K562 (cell line): ENCODE measurements around the gene TRERF1. TPM values are rescaled to one million over a fixed set of nuclear protein-coding genes. Genes with fewer than 3 reads are reported as not detected.
A peak's percentile ranks its signal among the peaks of the same experiment; 100 is the strongest.

Experiments used
- ARID1B ChIP-seq: fragments of 450-650 bp; IDR thresholded peaks from 2 replicates; pipeline ENCODE4 v1.6.1; 2016; ENCODE audit warnings: antibody characterized with exemption, mild to moderate bottlenecking, inconsistent platforms
- ETV6 ChIP-seq, 3 experiments: fragments of 150-350 bp in 1 of 3; sonication (generic) in 1 of 3; formaldehyde crosslinking in 1 of 3; IDR thresholded peaks; 2 replicates each; pipeline versions ENCODE4 v1.6.1 to v1.8.0; 2014 to 2022; ENCODE audit warnings: borderline replicate concordance in 2 of 3, low read depth in 2 of 3, antibody characterized with exemption in 1 of 3, low read length in 1 of 3, mild to moderate bottlenecking in 1 of 3, missing genetic modification reagents in 1 of 3
- GATAD2A ChIP-seq: fragments of 450-650 bp; IDR thresholded peaks from 2 replicates; pipeline ENCODE4 v1.6.1; 2017
- KLF16 ChIP-seq: IDR thresholded peaks from 2 replicates; pipeline ENCODE4 v1.6.1; 2016; ENCODE audit warnings: antibody characterized with exemption
- MCM3 ChIP-seq: fragments of 450-650 bp; IDR thresholded peaks from 2 replicates; pipeline ENCODE4 v1.6.1; 2016
- MLX ChIP-seq, 2 experiments: fragments of 450-650 bp in 1 of 2; sonication (generic) in 1 of 2; formaldehyde crosslinking; conservative IDR thresholded peaks; 2 replicates each; pipeline versions ENCODE4 v1.4.0 to v1.8.1; 2020 to 2022; ENCODE audit warnings: mild to moderate bottlenecking in 1 of 2, missing genetic modification reagents in 1 of 2
- MYC ChIP-seq, 2 experiments: fragments of 250-450 bp in 1 of 2; sonication (Bioruptor Pico) in 1 of 2; IDR thresholded peaks; 2 replicates each; pipeline versions ENCODE4 v1.5.1 to v1.6.1; 2012 to 2021; ENCODE audit warnings: low read depth in 2 of 2, borderline replicate concordance in 1 of 2, improper control_type of control experiment in 1 of 2, low read length in 1 of 2, mild to moderate bottlenecking in 1 of 2, moderate library complexity in 1 of 2
- PCBP2 ChIP-seq: fragments of 200-400 bp; formaldehyde crosslinking; IDR thresholded peaks from 2 replicates; pipeline ENCODE4 v1.6.1; 2018; ENCODE audit warnings: low read length, low read depth, mild to moderate bottlenecking, moderate library complexity; ENCODE audit not compliant: poor library complexity, severe bottlenecking
- POLR2A ChIP-seq: fragments of 450-650 bp; conservative IDR thresholded peaks from 2 replicates; pipeline ENCODE4 v1.6.1; 2016
- RFX1 ChIP-seq: fragments of 450-650 bp; IDR thresholded peaks from 2 replicates; pipeline ENCODE4 v1.6.1; 2016; ENCODE audit warnings: mild to moderate bottlenecking, moderate library complexity
- RHOXF2B ChIP-seq: fragments of 250-450 bp; sonication (Bioruptor Pico); conservative IDR thresholded peaks from 2 replicates; pipeline ENCODE4 v1.5.1; 2021
- RNF219 ChIP-seq: fragments of 250-450 bp; sonication (Bioruptor Pico); IDR thresholded peaks from 2 replicates; pipeline ENCODE4 v1.5.0; 2022; ENCODE audit warnings: mild to moderate bottlenecking
- U2AF2 ChIP-seq: fragments of 200-400 bp; formaldehyde crosslinking; optimal IDR thresholded peaks from 2 replicates; pipeline ENCODE3; 2017; ENCODE audit warnings: low read depth, mild to moderate bottlenecking, low read length
- USF2 ChIP-seq: sonication (generic); formaldehyde crosslinking; IDR thresholded peaks from 2 replicates; pipeline ENCODE4 v1.5.0; 2020; ENCODE audit warnings: missing genetic modification reagents
- VEZF1 ChIP-seq: fragments of 200-800 bp; sonication (Bioruptor generic); IDR thresholded peaks from 2 replicates; pipeline ENCODE4 v1.6.1; 2017; ENCODE audit warnings: missing genetic modification characterization, missing compliant biosample characterization
- ZBTB17 ChIP-seq: fragments of 450-650 bp; formaldehyde crosslinking; IDR thresholded peaks from 2 replicates; pipeline ENCODE4 v1.4.0; 2020; ENCODE audit warnings: mild to moderate bottlenecking
- ZKSCAN8 ChIP-seq: fragments of 200-800 bp; sonication (Bioruptor generic); IDR thresholded peaks from 2 replicates; pipeline ENCODE4 v1.6.1; 2016; ENCODE audit warnings: missing genetic modification characterization, missing compliant biosample characterization
- ZNF212 ChIP-seq: fragments of 450-650 bp; formaldehyde crosslinking; IDR thresholded peaks from 2 replicates; pipeline ENCODE4 v1.4.0; 2020; ENCODE audit warnings: mild to moderate bottlenecking
- polyA plus RNA-seq, 8 experiments: library from polyadenylated mRNA; depleted of rRNA in 4 of 8; stranded (reverse) in 5 of 8; unstranded in 3 of 8; fragments of >200 nt; fragmentation: Nextera tagmentation in 2 of 8; fragmentation: Illumina TruSeq in 1 of 8; extraction: Ambion mirVana in 2 of 8; extraction: Trizol in 1 of 8; gene quantifications; 2 replicates each; pipeline versions ENCODE4 v1.2.1 to v1.2.3, GENCODE V29; 2011 to 2014; ENCODE audit warnings: inconsistent platforms in 1 of 8, missing spikeins in 1 of 8
- total RNA-seq, 7 experiments: library from RNA; depleted of rRNA in 6 of 7; stranded (reverse); fragments of >200 nt in 6 of 7; fragmentation: Illumina TruSeq in 2 of 7; extraction: Trizol in 2 of 7; gene quantifications; 2 replicates each; pipeline versions ENCODE4 v1.2.1 to v1.2.3, GENCODE V29; 2011 to 2021; ENCODE audit warnings: low replicate concordance in 1 of 7
- TF ChIP-seq, protein P1 (sequence below): fragments of 450-650 bp; IDR thresholded peaks from 2 replicates; pipeline ENCODE4 v1.6.1; 2017; ENCODE audit warnings: antibody characterized with exemption, mild to moderate bottlenecking

Gene TRERF1
- total and polyA plus RNA-seq, 9 of the 15 experiments (the other 6 are each of a cell fraction or from before 2014, with no cell fraction given) = 0.04 to 0.20 (median 0.07) TPM; not detected in 3

DNA sequence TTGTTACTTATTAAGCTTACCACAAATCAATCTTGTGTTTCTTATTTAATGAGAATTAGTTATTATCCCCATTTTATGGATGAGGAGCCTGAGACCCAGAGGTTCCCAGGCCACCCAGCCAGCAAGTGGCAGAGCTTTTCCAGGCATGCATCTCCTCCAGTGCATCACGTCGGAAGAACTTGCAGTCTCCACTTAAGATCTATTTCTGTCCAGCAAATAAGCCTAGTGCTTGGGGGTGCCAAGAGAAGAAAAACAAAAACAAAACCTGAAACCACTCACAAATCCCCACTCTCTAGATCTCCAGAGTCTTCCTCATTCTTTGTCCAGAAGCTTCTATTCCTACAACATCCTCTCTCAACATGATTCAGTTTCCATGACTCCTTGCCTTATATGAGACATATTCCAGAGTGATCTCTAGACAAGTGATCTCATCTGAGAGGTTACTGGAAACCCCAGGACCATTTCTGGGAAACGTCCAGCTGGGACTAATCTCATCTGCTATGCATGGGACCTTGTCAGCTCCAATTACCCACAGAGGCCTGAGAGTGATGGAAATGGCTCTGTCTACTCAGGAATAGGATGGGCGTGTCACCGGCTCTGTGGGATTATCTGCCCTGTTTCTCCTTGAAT lies 261.1 kb downstream of the TRERF1 start (continued):
- no peak for TF ChIP-seq USF2 (CRISPR knock-in tag)
- TF ChIP-seq GATAD2A = no peak
- no peak for TF ChIP-seq RHOXF2B (CRISPR knock-in tag)
- peak; percentile 65 for TF ChIP-seq ARID1B
- no peak for TF ChIP-seq POLR2A
- no peak for TF ChIP-seq U2AF2
- peak; percentile 37 for TF ChIP-seq RFX1
- no peak for TF ChIP-seq RNF219
- TF ChIP-seq ZNF212 = no peak
- TF ChIP-seq VEZF1 (CRISPR knock-in tag) = no peak
- no peak for TF ChIP-seq MYC (IDR thresholded peaks at IDR 0.05; ENCODE audit: low read depth, low read length)
- TF ChIP-seq MYC (CRISPR knock-in tag; IDR thresholded peaks at IDR 0.05; ENCODE audit: borderline replicate concordance, low read depth) = no peak
- no peak for TF ChIP-seq ZBTB17 (CRISPR knock-in tag)
- TF ChIP-seq MCM3 = no peak
- TF ChIP-seq ZKSCAN8 (CRISPR knock-in tag) = no peak
- TF ChIP-seq PCBP2 = no peak
- TF ChIP-seq KLF16 = no peak
- TF ChIP-seq, protein P1, sequence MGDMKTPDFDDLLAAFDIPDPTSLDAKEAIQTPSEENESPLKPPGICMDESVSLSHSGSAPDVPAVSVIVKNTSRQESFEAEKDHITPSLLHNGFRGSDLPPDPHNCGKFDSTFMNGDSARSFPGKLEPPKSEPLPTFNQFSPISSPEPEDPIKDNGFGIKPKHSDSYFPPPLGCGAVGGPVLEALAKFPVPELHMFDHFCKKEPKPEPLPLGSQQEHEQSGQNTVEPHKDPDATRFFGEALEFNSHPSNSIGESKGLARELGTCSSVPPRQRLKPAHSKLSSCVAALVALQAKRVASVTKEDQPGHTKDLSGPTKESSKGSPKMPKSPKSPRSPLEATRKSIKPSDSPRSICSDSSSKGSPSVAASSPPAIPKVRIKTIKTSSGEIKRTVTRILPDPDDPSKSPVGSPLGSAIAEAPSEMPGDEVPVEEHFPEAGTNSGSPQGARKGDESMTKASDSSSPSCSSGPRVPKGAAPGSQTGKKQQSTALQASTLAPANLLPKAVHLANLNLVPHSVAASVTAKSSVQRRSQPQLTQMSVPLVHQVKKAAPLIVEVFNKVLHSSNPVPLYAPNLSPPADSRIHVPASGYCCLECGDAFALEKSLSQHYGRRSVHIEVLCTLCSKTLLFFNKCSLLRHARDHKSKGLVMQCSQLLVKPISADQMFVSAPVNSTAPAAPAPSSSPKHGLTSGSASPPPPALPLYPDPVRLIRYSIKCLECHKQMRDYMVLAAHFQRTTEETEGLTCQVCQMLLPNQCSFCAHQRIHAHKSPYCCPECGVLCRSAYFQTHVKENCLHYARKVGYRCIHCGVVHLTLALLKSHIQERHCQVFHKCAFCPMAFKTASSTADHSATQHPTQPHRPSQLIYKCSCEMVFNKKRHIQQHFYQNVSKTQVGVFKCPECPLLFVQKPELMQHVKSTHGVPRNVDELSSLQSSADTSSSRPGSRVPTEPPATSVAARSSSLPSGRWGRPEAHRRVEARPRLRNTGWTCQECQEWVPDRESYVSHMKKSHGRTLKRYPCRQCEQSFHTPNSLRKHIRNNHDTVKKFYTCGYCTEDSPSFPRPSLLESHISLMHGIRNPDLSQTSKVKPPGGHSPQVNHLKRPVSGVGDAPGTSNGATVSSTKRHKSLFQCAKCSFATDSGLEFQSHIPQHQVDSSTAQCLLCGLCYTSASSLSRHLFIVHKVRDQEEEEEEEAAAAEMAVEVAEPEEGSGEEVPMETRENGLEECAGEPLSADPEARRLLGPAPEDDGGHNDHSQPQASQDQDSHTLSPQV = no peak
- no peak for TF ChIP-seq ETV6 (IDR thresholded peaks at IDR 0.05; ENCODE audit: borderline replicate concordance in 1 of 2, low read depth in 2 of 2, low read length in 1 of 2)
- TF ChIP-seq ETV6 (CRISPR knock-in tag; IDR thresholded peaks at IDR 0.05; ENCODE audit: borderline replicate concordance) = no peak
- no peak for TF ChIP-seq MLX (CRISPR knock-in tag; conservative IDR thresholded peaks at IDR 0.05)
